Fibroblast of villous mesenchyme (primary cell): ENCODE measurements around the gene ACBD6. TPM values are rescaled to one million over a fixed set of nuclear protein-coding genes. Genes with fewer than 3 reads are reported as not detected.

ENCODE experiments used
- DNase-seq: peaks from one replicate; pipeline ENCODE4 v3.0.0-alpha.2; 2010; ENCODE audit warnings: low read depth
- H3K4me3 ChIP-seq: 2 replicates; pipeline ENCODE4 v1.5.1; 2011; ENCODE audit warnings: low read depth, mild to moderate bottlenecking, low read length
- CTCF ChIP-seq: IDR thresholded peaks from 2 replicates; pipeline ENCODE4 v1.5.1; 2012; ENCODE audit warnings: low read depth, mild to moderate bottlenecking, low read length; ENCODE audit not compliant: insufficient read depth
- total RNA-seq: library from RNA; depleted of rRNA; stranded (reverse); fragments of >200 nt; gene quantifications from 2 replicates; pipeline ENCODE4 v1.2.3, GENCODE V29; 2012

The ACBD6 gene
- total RNA-seq, 1 donor: 44.5 TPM

GRCh38 chr1:180370188-180370587 lies 132.2 kb downstream of the ACBD6 start:
- DNase-seq: no peak
- no peak overlapping the region for H3K4me3 ChIP-seq
- no peak for TF ChIP-seq CTCF

DNA sequence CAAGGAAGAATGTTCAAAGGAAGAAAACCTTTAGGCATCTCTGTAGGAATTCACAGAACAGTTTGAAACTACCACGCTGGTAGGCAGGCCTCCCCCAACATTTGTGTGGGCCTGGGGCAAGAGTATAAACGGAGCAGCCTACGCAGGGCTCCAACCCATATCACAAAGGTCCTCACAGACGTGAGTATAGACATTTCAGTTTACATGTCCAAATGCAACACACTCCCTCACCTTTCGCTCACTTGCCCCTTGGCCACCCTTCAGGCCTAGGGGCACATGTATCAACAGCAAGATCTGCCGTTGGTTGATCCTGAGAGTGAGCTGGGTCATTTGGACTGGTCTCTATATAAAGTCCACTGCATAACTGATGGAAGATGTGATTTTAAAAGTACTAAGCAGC lies 133.3 kb downstream of the ACBD6 start:
- H3K4me3 ChIP-seq: no peak overlapping the region
- no peak for DNase-seq
- no peak for TF ChIP-seq CTCF

DNA sequence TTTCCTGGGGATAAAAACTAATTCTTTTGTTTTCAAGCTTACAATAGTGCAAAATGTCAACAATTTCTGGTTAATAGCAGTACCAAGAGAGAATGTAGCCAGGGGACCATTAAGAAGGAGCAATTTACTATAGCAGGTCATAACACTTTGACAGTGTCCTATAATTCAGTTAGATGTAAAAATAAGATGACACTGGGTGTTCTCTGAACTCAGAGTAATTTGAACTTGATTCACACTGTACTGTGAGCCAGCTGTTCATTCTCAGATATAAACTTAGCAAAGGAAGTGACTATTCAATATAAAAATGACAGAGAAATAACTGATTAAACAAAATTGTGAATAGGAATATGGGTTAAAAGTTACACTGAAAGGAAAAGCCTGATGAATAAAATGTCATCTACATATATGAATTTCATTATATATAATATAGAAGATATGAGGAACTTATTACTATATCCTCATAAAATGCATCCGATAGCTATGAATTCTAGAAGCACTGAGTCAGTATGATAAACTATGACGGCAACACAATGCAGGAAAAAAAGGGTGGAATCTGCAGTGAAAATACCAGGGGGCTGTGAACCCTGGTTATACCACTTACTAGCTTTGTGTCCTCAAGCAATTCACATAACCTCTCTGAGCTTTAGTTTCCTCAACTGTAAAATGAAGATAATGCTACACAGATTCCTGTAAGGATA lies 135.9 kb downstream of the ACBD6 start:
- no peak for TF ChIP-seq CTCF
- peak; percentile 45 for DNase-seq
- no peak overlapping the region for H3K4me3 ChIP-seq

GRCh38 chr1:180365039-180365438 lies 137.3 kb downstream of the ACBD6 start:
- DNase-seq: no peak
- TF ChIP-seq CTCF: peak; percentile 21
- H3K4me3 ChIP-seq: no peak overlapping the region

GRCh38 chr1:180363246-180363995 lies 139.0 kb downstream of the ACBD6 start:
- DNase-seq: no peak
- no peak overlapping the region for H3K4me3 ChIP-seq
- TF ChIP-seq CTCF: no peak

- peak; percentile 35 for DNase-seq
- TF ChIP-seq CTCF: no peak
- H3K4me3 ChIP-seq: no peak overlapping the region
Observed at GRCh38 chr1:180360333-180361075, 141.9 kb downstream of the ACBD6 start.
